ENCODE measurements around the gene TMEM272.

DNA sequence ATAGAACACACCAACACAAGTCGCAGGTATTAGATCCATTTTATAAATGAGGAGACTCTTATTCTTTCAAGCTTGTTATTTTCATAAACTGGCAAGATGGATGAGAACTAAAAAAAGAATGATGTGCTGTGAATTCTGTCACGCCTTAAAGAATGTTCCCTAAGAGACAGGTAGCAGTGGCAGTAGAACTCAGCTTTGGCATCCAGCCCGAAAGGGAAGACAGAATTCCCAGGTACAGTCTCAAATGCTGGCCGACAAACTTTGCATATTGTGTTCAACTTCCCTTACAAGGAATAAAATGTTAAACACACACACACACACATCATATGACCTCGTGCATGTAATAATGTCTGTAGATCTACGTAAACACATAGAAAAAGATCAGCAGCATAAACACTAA is 3.2 kb downstream of the TMEM272 start:
- no peak for TF ChIP-seq POLR2A (IDR thresholded peaks at IDR 0.05; ENCODE audit: extremely low read depth, insufficient read length)
- TF ChIP-seq, protein P1, sequence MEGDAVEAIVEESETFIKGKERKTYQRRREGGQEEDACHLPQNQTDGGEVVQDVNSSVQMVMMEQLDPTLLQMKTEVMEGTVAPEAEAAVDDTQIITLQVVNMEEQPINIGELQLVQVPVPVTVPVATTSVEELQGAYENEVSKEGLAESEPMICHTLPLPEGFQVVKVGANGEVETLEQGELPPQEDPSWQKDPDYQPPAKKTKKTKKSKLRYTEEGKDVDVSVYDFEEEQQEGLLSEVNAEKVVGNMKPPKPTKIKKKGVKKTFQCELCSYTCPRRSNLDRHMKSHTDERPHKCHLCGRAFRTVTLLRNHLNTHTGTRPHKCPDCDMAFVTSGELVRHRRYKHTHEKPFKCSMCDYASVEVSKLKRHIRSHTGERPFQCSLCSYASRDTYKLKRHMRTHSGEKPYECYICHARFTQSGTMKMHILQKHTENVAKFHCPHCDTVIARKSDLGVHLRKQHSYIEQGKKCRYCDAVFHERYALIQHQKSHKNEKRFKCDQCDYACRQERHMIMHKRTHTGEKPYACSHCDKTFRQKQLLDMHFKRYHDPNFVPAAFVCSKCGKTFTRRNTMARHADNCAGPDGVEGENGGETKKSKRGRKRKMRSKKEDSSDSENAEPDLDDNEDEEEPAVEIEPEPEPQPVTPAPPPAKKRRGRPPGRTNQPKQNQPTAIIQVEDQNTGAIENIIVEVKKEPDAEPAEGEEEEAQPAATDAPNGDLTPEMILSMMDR (IDR thresholded peaks at IDR 0.05; ENCODE audit: low read depth, low read length): no peak
- TF ChIP-seq, protein P2, sequence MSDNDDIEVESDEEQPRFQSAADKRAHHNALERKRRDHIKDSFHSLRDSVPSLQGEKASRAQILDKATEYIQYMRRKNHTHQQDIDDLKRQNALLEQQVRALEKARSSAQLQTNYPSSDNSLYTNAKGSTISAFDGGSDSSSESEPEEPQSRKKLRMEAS (IDR thresholded peaks at IDR 0.05; ENCODE audit: low read depth, low read length): no peak

Data from NB4 (cell line).